A673 (cell line): ENCODE measurements around the gene ELFN2. TPM values are rescaled to one million over a fixed set of nuclear protein-coding genes. Genes with fewer than 3 reads are reported as not detected.

Source experiments
- BruUV-seq: library from RNA; stranded (reverse); fragments of 400-500 nt; replicated peaks from 2 replicates; lab custom pipeline; 2021; lab: Mats Ljungman, UMichigan
- CTCF ChIA-PET: fragments of 300-600 bp; sonication (Branson Sonifier 250); formaldehyde crosslinking; loops from one replicate; lab custom pipeline; 2022; ENCODE audit warnings: antibody characterized with exemption; lab: Charles Lee
- POLR2A ChIA-PET: fragments of 300-600 bp; sonication (Branson Sonifier 250); formaldehyde crosslinking; loops from one replicate; lab custom pipeline; 2022; ENCODE audit warnings: antibody characterized with exemption; ENCODE audit not compliant: low non-redundant PET; lab: Charles Lee
- DNase-seq: peaks from one replicate; pipeline ENCODE4 v3.0.0-alpha.2; 2015; ENCODE audit warnings: low spot score
- H3K27ac ChIP-seq: fragments of 200-600 bp; sonication (generic); 2 replicates; pipeline ENCODE4 v1.5.1; 2016; ENCODE audit warnings: mixed run types, low read depth, mild to moderate bottlenecking, mixed read lengths, antibody characterized with exemption, low read length; ENCODE audit not compliant: poor library complexity, severe bottlenecking
- H3K27me3 ChIP-seq: fragments of 200-600 bp; sonication (generic); replicated peaks from 2 replicates; pipeline ENCODE4 v1.6.1; 2017; ENCODE audit warnings: mixed run types, low read depth, mild to moderate bottlenecking, mixed read lengths, antibody characterized with exemption, low read length; ENCODE audit not compliant: insufficient read depth, poor library complexity
- H3K36me3 ChIP-seq: fragments of 200-600 bp; sonication (generic); 2 replicates; pipeline ENCODE4 v1.6.1; 2016; ENCODE audit warnings: mixed run types, mild to moderate bottlenecking, mixed read lengths, antibody characterized with exemption, low read length; ENCODE audit not compliant: insufficient read depth, poor library complexity, severe bottlenecking
- H3K4me1 ChIP-seq: fragments of 200-600 bp; sonication (generic); 2 replicates; pipeline ENCODE4 v1.6.1; 2017; ENCODE audit warnings: mixed run types, mild to moderate bottlenecking, mixed read lengths, antibody characterized with exemption, low read length; ENCODE audit not compliant: insufficient read depth, poor library complexity, severe bottlenecking
- H3K4me3 ChIP-seq: fragments of 200-600 bp; sonication (generic); 2 replicates; pipeline ENCODE4 v1.5.1; 2016; ENCODE audit warnings: low read depth, mixed run types, mild to moderate bottlenecking, mixed read lengths, low read length; ENCODE audit not compliant: poor library complexity, severe bottlenecking
- H3K9me3 ChIP-seq: fragments of 200-600 bp; sonication (generic); 2 replicates; pipeline ENCODE4 v1.6.1; 2016; ENCODE audit warnings: mixed run types, low read depth, mild to moderate bottlenecking, mixed read lengths, antibody characterized with exemption, low read length; ENCODE audit not compliant: poor library complexity, severe bottlenecking
- CTCF ChIP-seq: fragments of 300-800, 200-600 bp; sonication (generic); conservative IDR thresholded peaks from 2 replicates; pipeline ENCODE4 v1.5.1; 2017; ENCODE audit warnings: low read depth, mild to moderate bottlenecking, antibody characterized with exemption, low read length, moderate library complexity, mixed read lengths
- EZH2 ChIP-seq: fragments of 200-600 bp; sonication (generic); IDR thresholded peaks from 2 replicates; pipeline ENCODE4 v1.6.1; 2017; ENCODE audit warnings: borderline replicate concordance, low read depth, mild to moderate bottlenecking, mixed read lengths, antibody characterized with exemption, low read length; ENCODE audit not compliant: poor library complexity, severe bottlenecking
- intact Hi-C: fragments of 100-400 bp; cut with micrococcal nuclease; formaldehyde crosslinking; loops from one replicate; pipeline ENCODE4 v1.10.0; 2022; ENCODE audit not compliant: unreplicated experiment
- total RNA-seq: library from RNA; stranded (reverse); gene quantifications from 2 replicates; pipeline ENCODE4 v1.2.3, GENCODE V29; 2021

The ELFN2 gene
- total RNA-seq, 1 experiment from 2014 or later = not detected

- Histone ChIP-seq H3K27ac (no peak overlapping the region), H3K9me3 (no peaks in the 10 kb centered on the region), H3K4me3 (no peak overlapping the region), H3K4me1 (no peaks in the 10 kb centered on the region), H3K27me3 (no peaks in the 10 kb centered on the region), H3K36me3 (no peaks in the 10 kb centered on the region)
- POLR2A ChIA-PET = no interaction called here
- TF ChIP-seq CTCF (no peak), EZH2 (no peak)
- CTCF ChIA-PET = no interaction called here
- no peak for DNase-seq
- BruUV-seq = no TSS peak
- intact Hi-C loops = no loop called here
Observed at GRCh38 chr22:37406441-37407235, 20.6 kb downstream of the ELFN2 start.

- no peak for TF ChIP-seq EZH2
- TF ChIP-seq CTCF = no peak
- intact Hi-C loops = no loop called here
- Histone ChIP-seq H3K4me3 (no peak overlapping the region), H3K27ac (no peak overlapping the region), H3K9me3 (no peaks in the 10 kb centered on the region), H3K27me3 (no peaks in the 10 kb centered on the region), H3K4me1 (no peaks in the 10 kb centered on the region), H3K36me3 (no peaks in the 10 kb centered on the region)
- POLR2A ChIA-PET = no interaction called here
- no peak for DNase-seq
- CTCF ChIA-PET = no interaction called here
- no TSS peak for BruUV-seq
Observed at GRCh38 chr22:37404091-37404490, 23.2 kb downstream of the ELFN2 start.

- Histone ChIP-seq H3K27ac (no peak overlapping the region), H3K27me3 (no peaks in the 10 kb centered on the region), H3K4me3 (no peak overlapping the region), H3K4me1 (no peaks in the 10 kb centered on the region), H3K36me3 (no peaks in the 10 kb centered on the region), H3K9me3 (no peaks in the 10 kb centered on the region)
- ChIA-PET CTCF (no interaction called here), POLR2A (no interaction called here)
- DNase-seq = no peak
- no TSS peak for BruUV-seq
- TF ChIP-seq EZH2 = no peak
- TF ChIP-seq CTCF = no peak
- intact Hi-C loops = no loop called here
Observed at GRCh38 chr22:37403267-37403960, 23.9 kb downstream of the ELFN2 start.
